WTC11 (cell line): ENCODE data around the gene PARD3B.

ENCODE experiments used
- CTCF ChIP-seq: fragments of 200-600 bp; IDR thresholded peaks from 2 replicates; pipeline ENCODE4 v1.8.0; 2022; ENCODE audit warnings: antibody characterized with exemption
- E2F1 ChIP-seq: sonication (generic); formaldehyde crosslinking; IDR thresholded peaks from 2 replicates; pipeline ENCODE4 v1.8.0; 2022; ENCODE audit warnings: mild to moderate bottlenecking, missing genetic modification reagents
- IRF2 ChIP-seq: sonication (generic); formaldehyde crosslinking; IDR thresholded peaks from 2 replicates; pipeline ENCODE4 v1.8.0; 2022; ENCODE audit warnings: low read depth, missing genetic modification reagents, borderline replicate concordance
- RELA ChIP-seq: sonication (generic); formaldehyde crosslinking; IDR thresholded peaks from 2 replicates; pipeline ENCODE4 v1.8.1; 2022; ENCODE audit warnings: missing genetic modification reagents, mild to moderate bottlenecking, borderline replicate concordance
- TP53 ChIP-seq: sonication (generic); formaldehyde crosslinking; IDR thresholded peaks from 2 replicates; pipeline ENCODE4 v1.8.1; 2023; ENCODE audit warnings: mild to moderate bottlenecking, missing genetic modification reagents
- ZBTB21 ChIP-seq: sonication (generic); formaldehyde crosslinking; IDR thresholded peaks from 2 replicates; pipeline ENCODE4 v1.8.1; 2023; ENCODE audit warnings: mild to moderate bottlenecking, missing genetic modification reagents, borderline replicate concordance

- TF ChIP-seq IRF2 (CRISPR knock-in tag) (no peak), TP53 (CRISPR knock-in tag) (no peak), CTCF (no peak), E2F1 (CRISPR knock-in tag) (no peak), RELA (CRISPR knock-in tag) (no peak), ZBTB21 (CRISPR knock-in tag) (no peak)
Observed at GRCh38 chr2:204514439-204514838, 30.8 kb upstream of the PARD3B start.
